Mesenteric fat pad (tissue), 1 donor: ENCODE data around the gene FBXO24. TPM values are rescaled to one million over a fixed set of nuclear protein-coding genes. Genes with fewer than 3 reads are reported as not detected.

ENCODE experiments used
- total RNA-seq: library from RNA; stranded (reverse); fragmentation: NEBNext Ultra II Directional; extraction: Animal tissue kit (Norgen Biotek cat#: 25700); gene quantifications from one replicate; pipeline ENCODE4 v1.2.1, GENCODE V29; 2021
- donor health status: DM: yes; HTN: yes; CAD: no.

FBXO24 gene
- total RNA-seq, 1 donor from 2014 or later, result not detected

Other genes with a start within 250 kb of the FBXO24 start
- gene PILRB, start 228.2 kb upstream of the FBXO24 start, total RNA-seq, result 32.1 TPM
- 14.5 TPM for gene PILRA, start 212.8 kb upstream of the FBXO24 start, total RNA-seq
- 3.2 TPM for gene ZCWPW1, start 157.6 kb upstream of the FBXO24 start, total RNA-seq
- gene MEPCE, start 156.5 kb upstream of the FBXO24 start, total RNA-seq, result 25.9 TPM
- 24.8 TPM for gene PPP1R35, start 149.8 kb upstream of the FBXO24 start, total RNA-seq
- gene SPACDR, start 122.1 kb upstream of the FBXO24 start, total RNA-seq, result 0.96 TPM
- 42.4 TPM for gene TSC22D4, start 107.1 kb upstream of the FBXO24 start, total RNA-seq
- gene NYAP1, start 102.4 kb upstream of the FBXO24 start, total RNA-seq, result 1.2 TPM
- gene AGFG2, start 47.1 kb upstream of the FBXO24 start, total RNA-seq, result 14.1 TPM
- gene SAP25, start 12.4 kb upstream of the FBXO24 start, total RNA-seq, result 2.3 TPM
- gene LRCH4, start 199 bp upstream of the FBXO24 start, total RNA-seq, result 41.8 TPM
- gene PCOLCE, start 16.0 kb downstream of the FBXO24 start, total RNA-seq, result 66.4 TPM
- gene MOSPD3, start 26.2 kb downstream of the FBXO24 start, total RNA-seq, result 12.9 TPM
- 0.29 TPM for gene TFR2, start 55.2 kb downstream of the FBXO24 start, total RNA-seq
- not detected for gene ACTL6B, start 70.1 kb downstream of the FBXO24 start, total RNA-seq
- gene GNB2, start 87.4 kb downstream of the FBXO24 start, total RNA-seq, result 243 TPM
- gene GIGYF1, start 107.9 kb downstream of the FBXO24 start, total RNA-seq, result 31.9 TPM
- 25.9 TPM for gene POP7, start 119.8 kb downstream of the FBXO24 start, total RNA-seq
- not detected for gene EPO, start 134.1 kb downstream of the FBXO24 start, total RNA-seq
- not detected for gene ZAN, start 147.3 kb downstream of the FBXO24 start, total RNA-seq
- gene EPHB4, start 241.2 kb downstream of the FBXO24 start, total RNA-seq, result 45.6 TPM